Stomach smooth muscle (tissue), 2 donors: ENCODE results near the gene KLHL29.

Source experiments
- H3K27ac ChIP-seq: one replicate; pipeline ENCODE4 v1.7.0; 2013; ENCODE audit warnings: mild to moderate bottlenecking, low read length, inconsistent platforms
- H3K27me3 ChIP-seq, 2 donors: one replicate each; pipeline ENCODE4 v1.7.0; 2013; ENCODE audit warnings: low read length in 2 of 2; ENCODE audit not compliant: insufficient read depth in 2 of 2, control insufficient read depth in 1 of 2
- H3K36me3 ChIP-seq, 2 donors: one replicate each; pipeline ENCODE4 v1.7.0; 2013; ENCODE audit warnings: low read length in 2 of 2; ENCODE audit not compliant: control insufficient read depth in 2 of 2, insufficient read depth in 2 of 2
- H3K4me1 ChIP-seq: one replicate; pipeline ENCODE4 v1.7.0; 2013; ENCODE audit warnings: low read length; ENCODE audit not compliant: control insufficient read depth, insufficient read depth
- H3K4me3 ChIP-seq, 2 donors: one replicate each; pipeline ENCODE4 v1.7.0; 2013; ENCODE audit warnings: low read length in 2 of 2
- H3K9ac ChIP-seq, 2 donors: one replicate each; pipeline ENCODE4 v1.7.0; 2013; ENCODE audit warnings: low read length in 2 of 2, mild to moderate bottlenecking in 1 of 2
- H3K9me3 ChIP-seq, 2 donors: one replicate each; pipeline ENCODE4 v1.7.0; 2013; ENCODE audit warnings: low read length in 2 of 2; ENCODE audit not compliant: control insufficient read depth in 2 of 2
- donor health status: healthy.
- donor health status: Pancreatic carcinoma.

Gene KLHL29

DNA sequence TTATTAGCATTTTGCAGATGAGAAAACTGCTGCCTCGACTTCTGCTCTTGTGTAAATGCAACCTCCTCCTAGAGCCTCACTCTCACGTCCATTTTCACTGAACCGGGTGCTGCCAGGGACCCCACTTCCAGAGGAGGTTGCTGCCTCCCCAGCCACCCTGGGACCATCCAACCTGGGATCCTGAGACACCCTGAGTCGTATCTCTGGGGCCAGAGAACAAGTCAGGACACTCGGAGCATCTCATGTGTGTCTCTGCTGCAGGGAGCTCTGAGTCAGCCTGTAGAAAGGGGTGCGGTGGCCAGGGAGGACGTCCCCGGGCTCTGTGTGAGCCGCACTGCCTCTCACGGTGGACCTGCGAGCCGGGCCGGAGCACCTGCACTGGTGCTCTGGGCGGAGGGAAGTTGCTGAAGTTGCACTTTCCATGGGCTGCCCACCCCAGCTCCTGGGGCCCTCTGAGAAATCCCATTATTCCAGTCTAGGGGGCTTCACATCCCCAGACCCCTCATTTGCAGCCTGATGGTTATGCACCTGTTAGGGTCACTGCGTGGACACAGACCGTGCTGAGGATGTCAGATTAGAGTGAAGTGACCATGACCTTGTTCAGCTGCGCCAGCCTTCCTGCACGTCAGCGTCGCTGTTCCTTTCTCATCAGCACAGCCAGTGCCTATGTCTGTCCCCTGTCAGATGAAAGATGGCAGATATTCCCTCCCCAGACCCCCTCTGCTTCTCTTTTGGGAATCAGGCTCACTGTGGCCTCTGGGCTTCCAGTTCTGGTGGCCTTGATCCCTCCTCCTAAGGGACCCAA is 230.4 kb downstream of the KLHL29 start:
- H3K36me3 ChIP-seq = no peaks in the 10 kb centered on the region
- peak overlapping the region; percentile 21 to 93 for H3K9ac ChIP-seq
- H3K27ac ChIP-seq = peak overlapping the region; percentile 100
- H3K9me3 ChIP-seq = no peaks in the 10 kb centered on the region
- no peak overlapping the region for H3K4me3 ChIP-seq
- no peaks in the 10 kb centered on the region for H3K27me3 ChIP-seq
- peaks cover 54% of the 10 kb centered on the region for H3K4me1 ChIP-seq

DNA sequence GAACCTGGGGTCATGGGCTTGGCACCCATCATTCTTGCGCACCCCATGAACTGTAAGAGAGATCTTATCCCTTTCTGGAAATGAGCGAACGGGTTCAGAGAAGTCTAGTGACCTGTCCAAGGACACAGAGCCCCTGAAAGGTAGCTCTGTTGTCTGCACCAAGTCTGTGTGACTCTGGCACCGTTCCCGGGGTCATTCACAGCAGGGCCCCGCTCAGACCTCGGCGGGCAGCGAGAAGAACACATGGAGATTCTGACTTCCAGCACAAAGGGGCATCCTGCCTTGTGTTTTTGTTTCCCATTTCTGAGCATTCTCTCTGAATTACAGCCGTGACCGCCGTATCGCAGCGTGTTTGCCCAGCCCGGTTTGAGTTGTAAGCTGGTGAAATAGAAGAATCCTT is 231.7 kb downstream of the KLHL29 start:
- no peaks in the 10 kb centered on the region for H3K9me3 ChIP-seq
- peak overlapping the region; percentile 88 to 93 for H3K9ac ChIP-seq
- H3K27ac ChIP-seq = peak overlapping the region; percentile 100
- peaks cover 66% of the 10 kb centered on the region for H3K4me1 ChIP-seq
- no peaks in the 10 kb centered on the region for H3K36me3 ChIP-seq
- no peaks in the 10 kb centered on the region for H3K27me3 ChIP-seq
- H3K4me3 ChIP-seq = peak overlapping the region in 1 of 2 donors; percentile 44

DNA sequence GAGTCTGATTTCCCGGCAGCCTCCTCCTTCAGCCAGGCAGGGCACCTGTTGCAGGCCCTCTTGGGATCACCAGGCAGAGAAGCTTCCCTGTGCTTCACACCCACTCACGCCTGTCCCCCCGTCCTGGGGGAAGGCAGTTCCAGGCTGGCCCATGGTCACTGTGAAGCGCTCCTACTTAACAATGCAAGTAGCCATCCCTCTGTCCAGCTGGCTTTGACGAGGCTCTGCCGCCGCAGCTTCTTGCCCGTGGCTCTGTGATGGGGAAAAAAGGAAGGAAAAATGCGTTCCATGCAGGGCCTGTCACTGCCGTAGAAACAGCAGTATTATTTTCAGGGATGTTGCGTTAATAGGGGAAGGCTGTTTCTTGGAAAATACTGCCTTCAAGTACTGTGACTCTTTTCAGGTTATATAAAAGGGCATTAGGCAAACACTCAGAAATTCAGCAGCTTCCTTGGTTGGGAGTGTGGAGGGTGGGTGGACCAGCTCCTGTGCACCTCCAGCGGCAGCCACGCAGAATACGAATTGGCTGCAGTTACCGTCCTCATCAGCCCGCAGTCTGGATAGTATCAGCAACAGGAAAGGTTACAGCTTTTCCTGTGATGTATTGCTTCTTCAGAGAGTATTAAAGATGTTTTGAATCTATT is 232.3 kb downstream of the KLHL29 start:
- Histone ChIP-seq H3K36me3 (no peaks in the 10 kb centered on the region), H3K27me3 (no peaks in the 10 kb centered on the region), H3K9ac (peak overlapping the region; percentile 88 to 93), H3K4me3 (peak overlapping the region; percentile 44 to 60), H3K9me3 (no peaks in the 10 kb centered on the region), H3K27ac (peak overlapping the region; percentile 100), H3K4me1 (peaks cover 72% of the 10 kb centered on the region)

DNA sequence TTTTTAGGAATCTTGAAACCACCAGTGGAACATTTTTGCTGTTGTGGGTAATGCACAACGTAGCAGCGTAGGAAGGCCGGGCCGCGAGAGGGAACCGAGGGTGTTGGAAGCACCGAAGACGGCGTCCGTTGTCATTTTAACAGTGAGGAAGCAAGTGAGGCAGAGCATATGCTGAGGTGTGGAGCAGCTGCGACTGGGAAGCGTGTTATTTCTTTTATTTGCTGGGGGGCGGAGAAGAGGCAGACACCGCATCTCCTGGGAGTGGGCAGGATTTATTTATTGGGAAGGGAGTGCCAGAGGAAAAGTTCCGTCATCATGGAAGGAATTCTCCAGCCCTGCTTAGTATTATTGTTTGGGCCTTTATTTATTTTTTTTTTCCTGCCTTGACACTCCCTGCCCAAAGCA is 232.8 kb downstream of the KLHL29 start:
- Histone ChIP-seq H3K9ac (peak overlapping the region; percentile 80), H3K27ac (peak overlapping the region; percentile 100), H3K4me3 (peak overlapping the region; percentile 40 to 60)

DNA sequence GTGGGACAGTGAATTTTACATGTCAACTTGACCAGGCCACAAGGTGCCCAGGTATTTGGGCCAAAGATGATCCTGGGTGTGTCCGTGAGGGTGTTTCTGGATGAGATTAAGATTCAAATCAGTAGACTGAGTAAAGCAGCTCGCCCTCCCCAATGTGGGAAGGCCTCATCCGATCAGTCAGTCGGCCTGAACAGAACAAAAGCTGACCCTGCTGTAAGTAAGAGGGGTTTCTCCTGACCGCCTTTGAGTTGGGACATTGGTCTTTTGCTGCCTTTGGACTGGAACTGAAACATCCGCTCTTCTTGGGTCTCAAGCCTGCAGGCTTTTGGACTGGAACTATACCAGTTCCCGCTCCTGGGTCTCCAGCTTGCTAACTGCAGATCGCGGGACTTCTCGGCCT is 233.3 kb downstream of the KLHL29 start:
- Histone ChIP-seq H3K27ac (peak overlapping the region; percentile 100), H3K4me3 (peak overlapping the region; percentile 35 to 60), H3K27me3 (no peaks in the 10 kb centered on the region), H3K4me1 (peaks cover 81% of the 10 kb centered on the region), H3K36me3 (no peaks in the 10 kb centered on the region), H3K9ac (peak overlapping the region; percentile 80), H3K9me3 (no peaks in the 10 kb centered on the region)

More for the DNA sequence above, 232.8 kb downstream of the KLHL29 start:
- Histone ChIP-seq H3K9me3 (no peaks in the 10 kb centered on the region), H3K36me3 (no peaks in the 10 kb centered on the region), H3K4me1 (peaks cover 77% of the 10 kb centered on the region), H3K27me3 (no peaks in the 10 kb centered on the region)

DNA sequence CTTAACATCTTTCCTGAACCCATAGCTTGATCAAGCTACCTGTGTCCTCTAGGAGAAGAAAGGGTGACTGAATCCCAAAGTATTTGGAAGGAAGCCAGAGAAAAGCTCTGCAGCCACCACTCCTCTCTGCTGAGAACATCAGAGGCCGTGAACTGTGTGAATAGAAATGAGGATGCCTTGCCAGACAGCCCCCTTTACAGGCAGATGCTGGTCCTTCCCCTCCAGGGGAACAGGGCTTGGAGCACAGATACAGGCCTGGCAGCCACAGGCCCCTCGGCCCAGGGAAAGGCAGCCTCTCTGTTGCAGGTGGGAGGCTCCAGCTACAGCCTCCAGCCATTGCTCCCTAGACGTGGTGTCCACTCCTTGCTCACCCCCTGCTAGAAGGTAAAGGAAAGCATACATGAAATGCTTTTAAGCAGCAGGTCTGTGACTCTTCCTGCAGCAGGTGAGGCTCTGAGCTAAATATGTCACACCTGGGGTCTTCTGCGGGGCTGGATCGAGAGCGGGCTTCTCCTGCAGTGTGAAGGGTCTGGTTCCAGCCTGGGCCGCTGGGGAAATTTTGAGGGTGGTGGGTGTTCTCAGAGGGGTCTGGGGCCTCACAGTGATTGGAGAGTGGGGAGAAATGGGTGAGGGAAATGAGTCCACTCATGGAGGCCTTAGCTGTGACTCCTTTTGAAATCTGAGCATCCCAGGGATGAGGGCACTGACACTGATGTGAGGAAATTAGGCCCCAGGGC is 234.0 kb downstream of the KLHL29 start:
- no peaks in the 10 kb centered on the region for H3K9me3 ChIP-seq
- H3K27ac ChIP-seq = peak overlapping the region; percentile 100
- H3K27me3 ChIP-seq = no peaks in the 10 kb centered on the region
- H3K36me3 ChIP-seq = no peaks in the 10 kb centered on the region
- no peak overlapping the region for H3K4me3 ChIP-seq
- peak overlapping the region; percentile 29 to 51 for H3K9ac ChIP-seq
- peaks cover 85% of the 10 kb centered on the region for H3K4me1 ChIP-seq

DNA sequence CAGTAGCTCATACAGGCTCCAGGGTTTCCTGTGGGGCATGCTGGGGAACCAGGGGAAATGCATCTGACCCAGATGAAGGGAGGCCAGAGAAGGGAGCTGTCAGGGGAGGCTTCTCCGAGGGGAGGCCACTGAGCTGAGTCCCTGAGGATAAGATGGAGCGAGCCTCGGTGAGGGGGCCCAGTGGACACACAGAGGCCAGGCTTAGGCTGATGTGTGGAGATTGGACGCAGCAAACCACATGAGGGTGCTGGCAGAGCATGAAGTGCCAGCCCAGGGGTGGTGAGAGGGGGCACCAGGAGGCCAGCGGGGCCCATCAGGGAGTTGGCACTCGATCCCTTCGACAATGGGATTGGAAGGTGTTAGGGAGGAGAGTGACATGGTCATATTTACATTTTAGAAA is 235.0 kb downstream of the KLHL29 start:
- Histone ChIP-seq H3K9ac (peak overlapping the region; percentile 30 to 47), H3K27me3 (no peaks in the 10 kb centered on the region), H3K4me3 (no peak overlapping the region), H3K4me1 (peaks cover 91% of the 10 kb centered on the region), H3K9me3 (peaks cover 0 to 5% of the 10 kb centered on the region in 2 donors), H3K36me3 (no peaks in the 10 kb centered on the region), H3K27ac (peak overlapping the region; percentile 100)

DNA sequence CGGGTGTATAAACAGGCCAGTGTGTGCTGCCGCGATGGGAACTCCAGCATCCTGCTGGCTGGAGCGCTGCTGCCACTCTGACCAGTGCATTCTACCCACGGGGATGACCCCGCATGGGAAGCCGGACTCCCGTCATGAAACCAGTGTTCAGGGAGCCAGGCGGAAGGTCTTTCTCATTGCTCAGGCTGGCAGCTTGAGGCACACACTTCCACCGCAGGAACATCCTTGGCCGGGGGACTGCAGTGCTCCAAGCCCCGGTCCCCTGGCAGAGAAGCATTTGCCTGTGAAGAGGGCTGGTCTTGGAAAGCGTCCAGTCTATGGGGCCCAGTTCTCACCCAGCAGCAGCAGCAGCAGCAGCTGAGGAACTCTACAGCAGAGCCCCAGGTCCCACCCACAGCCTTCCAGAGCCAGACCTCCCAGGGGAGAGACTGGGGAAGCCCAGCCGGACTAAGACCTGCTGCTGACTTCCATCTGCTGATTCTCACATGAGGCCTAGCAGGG is 235.9 kb downstream of the KLHL29 start:
- Histone ChIP-seq H3K36me3 (no peaks in the 10 kb centered on the region), H3K27me3 (no peaks in the 10 kb centered on the region), H3K9me3 (peaks cover 0 to 5% of the 10 kb centered on the region in 2 donors), H3K4me1 (peaks cover 83% of the 10 kb centered on the region), H3K27ac (peak overlapping the region; percentile 100), H3K4me3 (peak overlapping the region in 1 of 2 donors; percentile 29), H3K9ac (peak overlapping the region; percentile 30 to 51)

DNA sequence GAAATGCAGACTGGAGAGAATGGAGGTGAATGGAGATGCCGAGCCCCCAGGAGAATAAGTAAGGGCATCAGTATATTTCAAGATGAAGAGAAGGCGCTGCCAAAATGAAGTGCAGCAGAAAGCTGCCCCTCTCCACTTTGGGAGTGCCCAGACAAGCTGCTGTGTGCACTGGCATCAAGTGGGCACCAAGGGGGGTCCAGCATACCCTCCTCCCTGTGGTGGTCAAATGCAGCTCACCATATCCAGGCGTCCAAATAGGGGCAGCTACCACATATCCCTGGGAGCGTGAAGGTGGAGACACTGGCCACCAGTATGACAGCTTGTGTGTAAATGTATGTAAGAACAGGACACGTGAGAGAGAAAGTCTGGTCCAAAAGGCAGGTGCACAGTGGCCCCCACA is 236.6 kb downstream of the KLHL29 start:
- H3K4me1 ChIP-seq = peaks cover 77% of the 10 kb centered on the region
- H3K27ac ChIP-seq = peak overlapping the region; percentile 100
- H3K27me3 ChIP-seq = no peaks in the 10 kb centered on the region

DNA sequence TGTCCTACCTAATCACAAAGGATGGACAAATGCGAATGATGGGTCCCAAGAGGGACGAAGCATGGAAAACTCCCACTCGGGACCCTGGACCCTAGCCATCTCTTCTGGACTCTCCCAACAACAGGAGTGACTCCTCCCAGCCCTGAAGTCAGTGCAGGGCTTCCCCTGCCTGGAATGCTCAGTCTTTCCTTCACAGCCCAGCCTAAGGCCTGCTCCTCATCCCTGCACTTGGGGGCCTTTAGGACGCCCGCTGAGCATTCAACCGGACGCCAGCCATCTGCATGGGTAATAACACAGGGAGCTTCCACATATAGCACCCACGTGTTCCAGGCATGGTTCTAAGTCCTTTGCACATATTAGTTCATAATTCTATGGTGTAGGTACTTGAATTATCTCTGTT is 237.5 kb downstream of the KLHL29 start:
- no peaks in the 10 kb centered on the region for H3K27me3 ChIP-seq
- H3K27ac ChIP-seq = peak overlapping the region; percentile 100
- H3K36me3 ChIP-seq = no peaks in the 10 kb centered on the region
- peaks cover 72% of the 10 kb centered on the region for H3K4me1 ChIP-seq
- peaks cover 0 to 5% of the 10 kb centered on the region in 2 donors for H3K9me3 ChIP-seq
- H3K4me3 ChIP-seq = no peak overlapping the region
- H3K9ac ChIP-seq = no peak overlapping the region

More for the DNA sequence above, 236.6 kb downstream of the KLHL29 start:
- Histone ChIP-seq H3K4me3 (no peak overlapping the region), H3K36me3 (no peaks in the 10 kb centered on the region), H3K9me3 (peaks cover 0 to 5% of the 10 kb centered on the region in 2 donors), H3K9ac (peak overlapping the region; percentile 30 to 51)
